Measurements from ENCODE around the gene UNC45B.
"Not testable (repeated sequence)": the region's sequence is repeated elsewhere in the genome, so short reads cannot be mapped to it uniquely, and the experiment has no call there.

The UNC45B gene

GRCh38 chr17:35222452-35222851 lies 74.8 kb downstream of the UNC45B start:
- DNase-seq (ENCODE audit: low spot score): no peak

- DNase-seq (ENCODE audit: low spot score): no peak
Observed at GRCh38 chr17:35224436-35224835, 76.8 kb downstream of the UNC45B start.

- no peak for DNase-seq (ENCODE audit: low spot score)
Observed at GRCh38 chr17:35227546-35227945, 79.9 kb downstream of the UNC45B start.

GRCh38 chr17:35229638-35230037 lies 82.0 kb downstream of the UNC45B start:
- DNase-seq (ENCODE audit: low spot score): no peak

- not testable (repeated sequence) for DNase-seq (ENCODE audit: low spot score)
Observed at GRCh38 chr17:35234315-35234714, 86.7 kb downstream of the UNC45B start.

- DNase-seq (ENCODE audit: low spot score): no peak
Observed at GRCh38 chr17:35235289-35235688, 87.7 kb downstream of the UNC45B start.

- no peak for DNase-seq (ENCODE audit: low spot score)
Observed at GRCh38 chr17:35235917-35236316, 88.3 kb downstream of the UNC45B start.

- no peak for DNase-seq (ENCODE audit: low spot score)
Observed at GRCh38 chr17:35236821-35237220, 89.2 kb downstream of the UNC45B start.

- DNase-seq (ENCODE audit: low spot score): peak; percentile 52
Observed at GRCh38 chr17:35238821-35239220, 91.2 kb downstream of the UNC45B start.

All from CD4-positive, alpha-beta T cell treated with Interleukin-15 for 4 hours (primary cell).